IPS-20b (cell line): ENCODE data around the gene COA8.
"Not testable (repeated sequence)": the region's sequence is repeated elsewhere in the genome, so short reads cannot be mapped to it uniquely, and the experiment has no call there.

Source experiments
- H3K27ac ChIP-seq: one replicate; pipeline ENCODE4 v1.5.1; 2013; ENCODE audit warnings: low read length
- H3K27me3 ChIP-seq: 2 replicates; pipeline ENCODE4 v1.6.1; 2013; ENCODE audit warnings: mild to moderate bottlenecking, low read length, inconsistent platforms; ENCODE audit not compliant: insufficient read depth
- H3K36me3 ChIP-seq: 2 replicates; pipeline ENCODE4 v1.6.1; 2013; ENCODE audit warnings: low read depth, mild to moderate bottlenecking, inconsistent platforms, low read length, moderate library complexity; ENCODE audit not compliant: insufficient read depth
- H3K4me1 ChIP-seq: 2 replicates; pipeline ENCODE4 v1.6.1; 2013; ENCODE audit warnings: mild to moderate bottlenecking, control low read depth, inconsistent platforms, low read length, moderate library complexity; ENCODE audit not compliant: insufficient read depth
- H3K4me3 ChIP-seq: 2 replicates; pipeline ENCODE4 v1.5.1; 2013; ENCODE audit warnings: mild to moderate bottlenecking, low read length, inconsistent platforms
- H3K9ac ChIP-seq: 2 replicates; pipeline ENCODE4 v1.6.1; 2013; ENCODE audit warnings: low read depth, mild to moderate bottlenecking, inconsistent platforms, low read length, moderate library complexity
- H3K9me3 ChIP-seq: 2 replicates; pipeline ENCODE4 v1.6.1; 2013; ENCODE audit warnings: mild to moderate bottlenecking, low read depth, low read length, inconsistent platforms; ENCODE audit not compliant: insufficient read depth

Gene COA8

DNA sequence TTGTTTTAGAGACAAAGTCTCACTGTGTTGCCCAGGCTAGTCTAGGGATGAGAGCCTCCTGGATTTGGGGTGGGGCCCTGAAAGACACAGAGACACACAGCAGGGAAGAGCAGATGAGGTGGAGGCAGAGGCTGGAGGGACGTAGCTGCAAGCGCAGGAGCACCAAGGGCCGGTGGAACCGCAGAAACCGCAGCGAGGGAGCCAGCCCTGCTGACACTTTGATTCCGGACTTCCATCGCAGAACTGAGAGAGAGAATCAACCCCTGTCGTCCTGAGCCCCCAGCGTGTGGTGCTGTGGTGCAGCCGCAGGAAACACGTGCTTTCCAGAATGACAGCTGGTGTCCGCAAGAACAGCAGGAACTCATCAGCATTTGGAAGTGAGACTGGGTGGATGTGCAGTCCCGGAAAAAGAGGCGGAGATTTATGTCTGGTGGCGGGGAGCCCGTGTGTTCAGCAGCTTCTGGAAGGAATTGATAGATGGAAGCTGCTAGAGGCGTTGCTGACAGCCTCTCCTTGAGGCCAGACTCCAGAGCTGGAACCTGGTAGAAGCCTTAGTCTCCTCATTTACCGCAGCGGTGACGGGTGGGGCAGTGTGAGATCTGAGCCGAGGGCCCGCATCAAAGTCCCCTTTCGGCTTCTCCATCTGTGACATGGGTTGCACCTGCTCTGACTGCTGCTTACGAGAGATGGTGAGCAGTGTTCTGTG, 44.4 kb downstream of the COA8 start:
- Histone ChIP-seq H3K4me1 (no peaks in the 10 kb centered on the region), H3K9me3 (peaks cover 12% of the 10 kb centered on the region), H3K27ac (no peak overlapping the region), H3K27me3 (peaks cover 22% of the 10 kb centered on the region), H3K4me3 (peak overlapping the region; percentile 23; the same call in 1 of the 2 replicates), H3K9ac (no peak overlapping the region), H3K36me3 (no peaks in the 10 kb centered on the region)

DNA sequence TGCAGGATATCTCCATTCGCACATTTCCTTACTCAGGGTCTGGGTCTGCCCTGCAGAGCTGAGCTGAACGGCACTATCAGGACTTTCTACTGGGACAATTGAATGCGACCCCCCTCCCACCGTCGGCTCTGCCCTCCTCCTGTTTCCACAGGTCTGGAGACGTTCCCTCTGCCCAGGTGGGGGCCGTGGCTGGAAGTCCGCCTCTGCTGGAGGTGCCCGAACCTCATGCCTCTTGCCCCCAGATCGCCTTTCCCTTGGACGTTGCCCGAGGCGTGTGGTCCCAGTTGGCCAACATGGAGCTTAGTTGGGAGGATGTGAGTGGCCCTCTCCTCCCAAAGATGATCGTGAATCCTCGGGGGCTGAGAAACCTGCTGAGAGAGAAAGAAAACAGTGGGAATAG, 45.1 kb downstream of the COA8 start:
- no peaks in the 10 kb centered on the region for H3K4me1 ChIP-seq
- peaks cover 12% of the 10 kb centered on the region for H3K9me3 ChIP-seq
- H3K36me3 ChIP-seq = no peaks in the 10 kb centered on the region
- no peak overlapping the region for H3K27ac ChIP-seq
- H3K4me3 ChIP-seq = no peak overlapping the region
- peaks cover 22% of the 10 kb centered on the region for H3K27me3 ChIP-seq
- no peak overlapping the region for H3K9ac ChIP-seq

GRCh38 chr14:103609081-103609480, 46.3 kb downstream of the COA8 start:
- not testable (repeated sequence) for H3K4me3 ChIP-seq

DNA sequence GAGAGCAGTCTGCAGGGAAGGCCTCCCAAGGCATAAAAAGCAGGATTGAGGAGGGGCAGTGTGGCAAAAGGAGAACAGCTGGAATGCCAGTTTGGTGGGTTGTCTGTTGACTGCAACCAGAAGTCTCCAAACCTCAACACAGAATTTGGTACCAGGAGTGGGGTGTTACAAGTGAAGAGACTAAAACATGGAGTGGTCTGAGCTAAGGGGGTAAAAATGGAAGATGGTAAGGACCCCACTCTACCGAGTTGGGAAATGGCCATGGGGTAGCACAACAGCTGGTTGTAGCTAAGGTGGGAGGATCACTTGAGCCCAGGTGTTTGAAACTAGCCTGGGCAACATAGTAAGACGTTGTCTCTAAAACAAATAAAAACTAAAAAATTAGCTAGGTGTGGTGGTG, 48.5 kb downstream of the COA8 start:
- Histone ChIP-seq H3K36me3 (no peaks in the 10 kb centered on the region), H3K9me3 (peaks cover 12% of the 10 kb centered on the region), H3K27ac (no peak overlapping the region), H3K9ac (no peak overlapping the region), H3K27me3 (peaks cover 22% of the 10 kb centered on the region), H3K4me3 (no peak overlapping the region), H3K4me1 (no peaks in the 10 kb centered on the region)

More at GRCh38 chr14:103609081-103609480, 46.3 kb downstream of the COA8 start:
- H3K27ac ChIP-seq, H3K36me3 ChIP-seq, H3K4me1 ChIP-seq, H3K9ac ChIP-seq: not testable (repeated sequence)
- peaks cover 12% of the 10 kb centered on the region for H3K9me3 ChIP-seq
- H3K27me3 ChIP-seq = peaks cover 22% of the 10 kb centered on the region

DNA sequence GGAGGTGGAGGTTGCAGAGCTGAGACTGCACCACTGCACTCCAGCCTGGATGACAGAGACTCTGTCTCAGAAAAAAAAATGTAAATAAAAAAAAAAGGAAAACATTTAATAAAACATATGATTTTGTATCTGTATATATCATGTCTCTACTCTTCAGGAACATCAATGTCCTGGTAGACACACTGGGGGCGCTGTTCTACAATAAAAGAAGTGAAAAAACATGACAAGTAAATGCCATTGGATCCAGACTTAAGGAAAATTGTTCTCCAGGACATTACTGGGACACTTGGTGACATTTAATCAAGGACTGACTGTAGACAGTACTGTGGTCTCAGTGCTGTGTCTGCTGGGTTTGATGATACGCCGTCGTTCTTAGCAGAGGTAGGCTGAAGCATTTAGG, 50.8 kb downstream of the COA8 start:
- Histone ChIP-seq H3K4me3 (no peak overlapping the region), H3K27me3 (peaks cover 2% of the 10 kb centered on the region), H3K9me3 (peaks cover 12% of the 10 kb centered on the region), H3K4me1 (no peaks in the 10 kb centered on the region), H3K9ac (no peak overlapping the region), H3K36me3 (no peaks in the 10 kb centered on the region), H3K27ac (no peak overlapping the region)

GRCh38 chr14:103616635-103617300, 54.0 kb downstream of the COA8 start:
- Histone ChIP-seq H3K4me1 (no peaks in the 10 kb centered on the region), H3K27ac (no peak overlapping the region), H3K9ac (no peak overlapping the region), H3K27me3 (no peaks in the 10 kb centered on the region), H3K9me3 (no peaks in the 10 kb centered on the region), H3K4me3 (no peak overlapping the region), H3K36me3 (no peaks in the 10 kb centered on the region)

DNA sequence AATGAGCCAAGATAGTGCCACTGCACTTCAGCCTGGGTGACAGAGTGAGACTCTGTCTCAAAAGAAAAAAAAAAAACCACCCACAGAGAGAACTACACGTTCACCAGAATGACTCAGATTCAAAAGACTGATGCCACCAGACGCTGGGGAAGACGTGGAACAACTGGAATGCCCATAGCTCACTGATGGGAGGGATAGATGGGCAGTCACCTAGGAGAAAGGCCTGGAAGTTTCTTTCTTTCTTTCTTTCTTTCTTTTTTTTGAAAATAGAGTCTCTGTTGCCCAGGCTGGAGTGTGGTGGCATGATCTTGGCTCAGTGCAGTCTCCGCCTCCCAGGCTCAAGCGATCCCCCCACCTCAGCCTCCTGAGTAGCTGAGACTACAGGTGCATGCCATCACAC, 56.3 kb downstream of the COA8 start:
- no peaks in the 10 kb centered on the region for H3K9me3 ChIP-seq

GRCh38 chr14:103621860-103622259, 59.1 kb downstream of the COA8 start:
- H3K36me3 ChIP-seq = no peaks in the 10 kb centered on the region
- H3K4me1 ChIP-seq = no peaks in the 10 kb centered on the region
- H3K9ac ChIP-seq = no peak overlapping the region
- no peaks in the 10 kb centered on the region for H3K9me3 ChIP-seq
- H3K27me3 ChIP-seq = no peaks in the 10 kb centered on the region; the same call in 1 of the 2 replicates
- H3K27ac ChIP-seq = no peak overlapping the region
- H3K4me3 ChIP-seq = no peak overlapping the region

More for the DNA sequence above, 56.3 kb downstream of the COA8 start:
- H3K27ac ChIP-seq = no peak overlapping the region
- H3K36me3 ChIP-seq = no peaks in the 10 kb centered on the region
- H3K9ac ChIP-seq = no peak overlapping the region
- H3K4me3 ChIP-seq = no peak overlapping the region
- H3K27me3 ChIP-seq = no peaks in the 10 kb centered on the region
- H3K4me1 ChIP-seq = no peaks in the 10 kb centered on the region

- Histone ChIP-seq H3K27me3 (no peaks in the 10 kb centered on the region; the same call in 1 of the 2 replicates), H3K4me3 (no peak overlapping the region), H3K27ac (no peak overlapping the region), H3K4me1 (0 out of 2 replicates have a peak, but pooled peaks cover under 1% of the 10 kb centered on the region), H3K36me3 (no peaks in the 10 kb centered on the region), H3K9ac (no peak overlapping the region), H3K9me3 (no peaks in the 10 kb centered on the region)
These were observed 60.5 kb downstream of the COA8 start for GRCh38 chr14:103623308-103623707.

DNA sequence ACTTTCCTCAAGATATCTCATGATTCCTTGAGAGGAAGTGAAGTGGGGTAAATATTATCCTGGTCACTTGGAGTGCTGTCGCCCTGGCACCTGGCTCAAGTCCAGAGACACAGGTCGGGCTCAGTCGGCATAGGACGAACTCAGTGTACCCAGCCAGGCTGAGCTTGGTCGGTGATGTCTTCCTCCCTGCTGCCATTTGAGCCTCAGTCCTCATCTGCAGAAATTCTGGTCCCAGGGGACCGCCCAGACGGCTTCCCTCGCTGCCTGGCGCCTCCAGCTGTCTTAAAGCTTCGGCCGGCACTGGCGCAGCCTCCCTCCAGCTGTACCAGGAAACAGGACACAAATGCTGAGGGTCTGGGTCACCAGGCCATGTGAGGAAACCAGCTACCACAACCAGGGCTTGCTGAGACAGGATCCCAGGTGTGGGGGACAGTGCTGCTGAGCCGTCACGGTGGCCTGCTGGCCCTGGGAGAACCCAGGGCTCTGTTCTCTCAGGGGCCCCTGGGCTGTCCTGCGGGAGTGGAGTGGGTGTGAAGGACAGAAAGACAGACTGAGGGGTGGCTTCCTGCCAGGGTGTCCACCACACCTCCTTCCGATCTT, 61.2 kb downstream of the COA8 start:
- Histone ChIP-seq H3K4me3 (no peak overlapping the region), H3K27me3 (no peaks in the 10 kb centered on the region; the same call in 1 of the 2 replicates), H3K27ac (no peak overlapping the region), H3K9me3 (no peaks in the 10 kb centered on the region), H3K36me3 (no peaks in the 10 kb centered on the region), H3K9ac (no peak overlapping the region), H3K4me1 (0 out of 2 replicates have a peak, but pooled peaks cover 3% of the 10 kb centered on the region)

- no peaks in the 10 kb centered on the region; the same call in 1 of the 2 replicates for H3K27me3 ChIP-seq
- 0 out of 2 replicates have a peak, but pooled peaks cover 3% of the 10 kb centered on the region for H3K4me1 ChIP-seq
- H3K4me3 ChIP-seq = no peak overlapping the region
- H3K9me3 ChIP-seq = no peaks in the 10 kb centered on the region
- no peak overlapping the region for H3K27ac ChIP-seq
- H3K9ac ChIP-seq = no peak overlapping the region
- no peaks in the 10 kb centered on the region for H3K36me3 ChIP-seq
These were observed 62.1 kb downstream of the COA8 start for GRCh38 chr14:103624860-103625259.
